Measurements from ENCODE around the gene DNHD1.

DNA sequence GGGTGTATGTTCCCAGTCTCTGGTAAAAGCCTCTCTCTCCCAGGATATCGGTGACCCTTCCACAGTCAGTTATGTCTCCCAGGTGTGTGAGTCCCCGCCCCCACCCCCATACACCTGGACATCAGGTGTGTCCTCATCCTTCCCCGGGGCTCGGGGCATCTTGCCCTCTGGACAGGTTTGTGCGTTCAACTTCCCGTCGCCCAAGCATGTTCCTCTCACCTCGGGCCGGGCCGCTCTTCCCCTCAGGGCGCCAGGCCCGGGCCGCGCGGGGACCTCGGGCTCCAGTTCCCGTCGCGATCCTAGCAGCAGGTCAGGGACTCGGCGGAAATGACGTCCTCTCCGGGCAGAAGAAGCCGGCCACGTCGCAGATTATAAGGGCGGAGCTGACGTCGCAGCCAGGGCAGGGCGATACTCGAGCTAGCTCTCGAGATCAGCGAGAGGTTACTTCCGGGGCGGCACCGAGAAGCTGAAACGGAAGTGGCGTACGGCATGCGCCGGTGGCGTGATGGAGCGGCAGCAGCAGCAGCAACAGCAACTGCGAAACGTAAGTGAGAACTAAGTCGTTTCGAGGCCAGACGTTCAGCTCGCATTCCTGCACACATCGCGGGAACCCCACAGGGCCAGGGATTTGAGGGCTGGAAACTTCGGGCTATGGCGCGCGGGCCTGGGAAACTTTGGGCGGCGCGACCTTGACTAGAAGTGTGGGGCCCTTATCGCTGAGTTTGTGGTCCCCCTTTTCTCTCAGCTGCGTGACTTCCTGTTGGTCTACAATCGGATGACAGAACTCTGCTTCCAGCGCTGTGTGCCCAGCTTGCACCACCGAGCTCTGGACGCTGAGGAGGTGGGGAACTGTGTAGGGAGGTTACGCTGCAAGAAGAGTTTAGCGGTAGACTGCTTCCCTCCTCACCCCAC lies 15.8 kb upstream of the DNHD1 start, which contains the start of the genes ARFIP2 and TIMM10B:
- TF ChIP-seq, protein P1, sequence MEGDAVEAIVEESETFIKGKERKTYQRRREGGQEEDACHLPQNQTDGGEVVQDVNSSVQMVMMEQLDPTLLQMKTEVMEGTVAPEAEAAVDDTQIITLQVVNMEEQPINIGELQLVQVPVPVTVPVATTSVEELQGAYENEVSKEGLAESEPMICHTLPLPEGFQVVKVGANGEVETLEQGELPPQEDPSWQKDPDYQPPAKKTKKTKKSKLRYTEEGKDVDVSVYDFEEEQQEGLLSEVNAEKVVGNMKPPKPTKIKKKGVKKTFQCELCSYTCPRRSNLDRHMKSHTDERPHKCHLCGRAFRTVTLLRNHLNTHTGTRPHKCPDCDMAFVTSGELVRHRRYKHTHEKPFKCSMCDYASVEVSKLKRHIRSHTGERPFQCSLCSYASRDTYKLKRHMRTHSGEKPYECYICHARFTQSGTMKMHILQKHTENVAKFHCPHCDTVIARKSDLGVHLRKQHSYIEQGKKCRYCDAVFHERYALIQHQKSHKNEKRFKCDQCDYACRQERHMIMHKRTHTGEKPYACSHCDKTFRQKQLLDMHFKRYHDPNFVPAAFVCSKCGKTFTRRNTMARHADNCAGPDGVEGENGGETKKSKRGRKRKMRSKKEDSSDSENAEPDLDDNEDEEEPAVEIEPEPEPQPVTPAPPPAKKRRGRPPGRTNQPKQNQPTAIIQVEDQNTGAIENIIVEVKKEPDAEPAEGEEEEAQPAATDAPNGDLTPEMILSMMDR (conservative IDR thresholded peaks at IDR 0.05; ENCODE audit: low read length) = no peak
- TF ChIP-seq EZH2phosphoT487 (IDR thresholded peaks at IDR 0.05; ENCODE audit: borderline replicate concordance) = no peak

Data from Loucy (cell line).